Stomach (tissue), 9 donors: ENCODE measurements around the gene LDB3. TPM values are rescaled to one million over a fixed set of nuclear protein-coding genes. Genes with fewer than 3 reads are reported as not detected.

Experiments
- DNase-seq, 2 donors: peaks; one replicate each; pipeline versions ENCODE4 v3.0.0 to v3.0.0-alpha.2; 2013 to 2019
- H3K27ac ChIP-seq, 5 donors: fragments of 200-600 bp in 4 of 5; sonication (generic) in 4 of 5; one replicate each; pipeline ENCODE4 v1.5.1; 2013 to 2019; ENCODE audit warnings: mild to moderate bottlenecking in 1 of 5, moderate library complexity in 1 of 5
- H3K27me3 ChIP-seq, 3 donors: fragments of 200-600 bp; sonication (generic); one replicate each; pipeline ENCODE4 v1.5.1; 2017 to 2019; ENCODE audit warnings: mixed run types in 1 of 3
- H3K36me3 ChIP-seq, 4 donors: fragments of 200-600 bp; sonication (generic); 1 replicate in 3 of 4; 2 replicates in 1 of 4; pipeline ENCODE4 v1.5.1; 2016 to 2019
- H3K4me1 ChIP-seq, 4 donors: fragments of 200-600 bp; sonication (generic); one replicate each; pipeline ENCODE4 v1.5.1; 2016 to 2019
- H3K4me3 ChIP-seq, 4 donors: fragments of 200-600 bp; sonication (generic) in 3 of 4; one replicate each; pipeline ENCODE4 v1.5.1; 2016 to 2019; ENCODE audit warnings: mild to moderate bottlenecking in 1 of 4
- H3K9me3 ChIP-seq, 4 donors: fragments of 200-600 bp; sonication (generic); one replicate each; pipeline ENCODE4 v1.5.1; 2016 to 2019
- CTCF ChIP-seq, 7 experiments: fragments of 450-650 bp in 4 of 7; fragments of 200-600 bp in 3 of 7; sonication (generic) in 3 of 7; IDR thresholded peaks; one replicate each; pipeline ENCODE4 v1.5.1; 2016 to 2019; ENCODE audit warnings: antibody characterized with exemption in 7 of 7, control low read depth in 2 of 7, mild to moderate bottlenecking in 1 of 7
- EP300 ChIP-seq: sonication (generic); formaldehyde crosslinking; IDR thresholded peaks from one replicate; pipeline ENCODE4 v1.6.1; 2017; ENCODE audit warnings: antibody characterized with exemption
- POLR2A ChIP-seq, 4 donors: fragments of 450-650 bp; IDR thresholded peaks; one replicate each; pipeline ENCODE4 v1.6.1; 2016; ENCODE audit warnings: antibody characterized with exemption in 4 of 4, control low read depth in 2 of 4, mild to moderate bottlenecking in 1 of 4, moderate library complexity in 1 of 4
- POLR2AphosphoS5 ChIP-seq, 3 donors: sonication (generic); formaldehyde crosslinking; IDR thresholded peaks; one replicate each; pipeline ENCODE4 v1.6.1; 2016; ENCODE audit warnings: antibody characterized with exemption in 3 of 3
- WGBS, 5 donors: extraction: QIAGEN DNeasy Blood & Tissue Kit in 3 of 5; methylation state at CpG; one replicate each; pipeline versions ENCODE4 v1.1.5 to v1.1.7; 2013 to 2018; 5-methylcytosine and 5-hydroxymethylcytosine counted together
- intact Hi-C: fragments of 100-400 bp; cut with DNase I; formaldehyde crosslinking; loops from one replicate; pipeline ENCODE4 v1.15.1; 2023; ENCODE audit warnings: low total_unique reads
- polyA plus RNA-seq, 3 donors: library from polyadenylated mRNA; stranded (reverse); fragments of 200-250 nt; gene quantifications; one replicate each; pipeline ENCODE4 v1.2.3, GENCODE V29; 2013
- total RNA-seq, 5 donors: library from RNA; depleted of rRNA; stranded (reverse); fragments of >200 nt; gene quantifications; one replicate each; pipeline versions ENCODE4 v1.1.0 to v1.2.3, GENCODE V29; 2014 to 2016
- donor health status: healthy with polysubstance abuse.
- donor health status: Bipolar disorder and iron deficiency.
- donor health status: healthy.

LDB3 gene
- total and polyA plus RNA-seq, 8 donors: 0.29 to 8.5 (median 2.5) TPM

GRCh38 chr10:86652361-86653202 is 15.7 kb upstream of the LDB3 start:
- Histone ChIP-seq H3K27me3 (no peaks in the 10 kb centered on the region), H3K9me3 (no peaks in the 10 kb centered on the region), H3K4me3 (no peak overlapping the region), H3K27ac (no peak overlapping the region), H3K4me1 (peaks cover 5 to 22% (median 14%) of the 10 kb centered on the region in 4 donors), H3K36me3 (no peaks in the 10 kb centered on the region)
- DNase-seq: peak in 1 of 2 donors; percentile 62
- intact Hi-C loops: no loop called here
- WGBS, 5 donors: 74 to 85% (median 77%) methylated on average over 11 to 14 of the region's 14 CpGs
- TF ChIP-seq EP300: no peak
- no peak for TF ChIP-seq POLR2A (IDR thresholded peaks at IDR 0.05)
- no peak for TF ChIP-seq POLR2AphosphoS5 (IDR thresholded peaks at IDR 0.05)
- TF ChIP-seq CTCF (IDR thresholded peaks at IDR 0.05): no peak

GRCh38 chr10:86653379-86653778 is 14.9 kb upstream of the LDB3 start:
- Histone ChIP-seq H3K27ac (no peak overlapping the region), H3K36me3 (no peaks in the 10 kb centered on the region), H3K9me3 (no peaks in the 10 kb centered on the region), H3K4me1 (peaks cover 5 to 18% (median 14%) of the 10 kb centered on the region in 4 donors), H3K27me3 (no peaks in the 10 kb centered on the region), H3K4me3 (no peak overlapping the region)
- no peak for TF ChIP-seq POLR2AphosphoS5 (IDR thresholded peaks at IDR 0.05)
- TF ChIP-seq CTCF (IDR thresholded peaks at IDR 0.05): no peak
- TF ChIP-seq EP300: no peak
- TF ChIP-seq POLR2A (IDR thresholded peaks at IDR 0.05): no peak
- no peak for DNase-seq
- intact Hi-C loops: no loop called here
- WGBS, 5 donors: 81 to 90% (median 86%) methylated on average over 3 of the region's 3 CpGs

GRCh38 chr10:86653987-86654386 is 14.3 kb upstream of the LDB3 start:
- TF ChIP-seq POLR2A (IDR thresholded peaks at IDR 0.05) (no peak), POLR2AphosphoS5 (IDR thresholded peaks at IDR 0.05) (no peak), EP300 (no peak), CTCF (IDR thresholded peaks at IDR 0.05) (no peak)
- no peak overlapping the region for H3K27ac ChIP-seq
- H3K4me3 ChIP-seq: no peak overlapping the region
- peaks cover 5 to 12% (median 10%) of the 10 kb centered on the region in 4 donors for H3K4me1 ChIP-seq
- no peak for DNase-seq
- H3K9me3 ChIP-seq: no peaks in the 10 kb centered on the region
- intact Hi-C loops: no loop called here
- H3K27me3 ChIP-seq: no peaks in the 10 kb centered on the region
- WGBS, 5 donors: 92 to 100% (median 96%) methylated on average over 3 of the region's 3 CpGs
- H3K36me3 ChIP-seq: no peaks in the 10 kb centered on the region

- intact Hi-C loops: no loop called here
- no peak for DNase-seq
- 88 to 94% (median 92%) methylated on average over 9 to 17 of the region's 17 CpGs for WGBS, 5 donors
Observed at GRCh38 chr10:86654411-86655172, 13.7 kb upstream of the LDB3 start, which contains the start of gene OPN4. Gene OPN4, plus strand, starts transcription at chr10:86654547. Its CDS starts 237 bp downstream, at chr10:86654784.

More at GRCh38 chr10:86654411-86655172, 13.7 kb upstream of the LDB3 start, which contains the start of gene OPN4:
- no peaks in the 10 kb centered on the region for H3K9me3 ChIP-seq
- no peaks in the 10 kb centered on the region for H3K36me3 ChIP-seq
- no peak within 1 kb of the TSS for H3K4me3 ChIP-seq
- H3K4me1 ChIP-seq: peaks cover 0 to 6% (median 4%) of the 10 kb centered on the region in 4 donors
- H3K27ac ChIP-seq: no peak within 1 kb of the TSS
- TF ChIP-seq POLR2A (IDR thresholded peaks at IDR 0.05) (no peak), EP300 (no peak), POLR2AphosphoS5 (IDR thresholded peaks at IDR 0.05) (no peak), CTCF (IDR thresholded peaks at IDR 0.05) (no peak)
- no peaks in the 10 kb centered on the region for H3K27me3 ChIP-seq
